Pancreas (tissue), 10 donors: ENCODE data around the gene SETBP1. TPM values are rescaled to one million over a fixed set of nuclear protein-coding genes. Genes with fewer than 3 reads are reported as not detected.

Experiments
- ATAC-seq, 4 donors: fragments of 200-7000 bp; cut with Tn5 transposase; one replicate each; pipeline versions ENCODE4 v1.8.0 to v1.9.1; 2020; ENCODE audit warnings: mild to moderate bottlenecking in 4 of 4, moderate library complexity in 4 of 4
- DNase-seq, 6 donors: peaks; one replicate each; pipeline ENCODE4 v3.0.0-alpha.2; 2020
- FAIRE-seq: peaks from 2 replicates; lab custom pipeline; 2012; peaks lifted over from hg19 to GRCh38; lab: Jason Lieb, UNC
- H3K27ac ChIP-seq, 4 donors: fragments of 200-600 bp; sonication (generic); 1 replicate in 3 of 4; 2 replicates in 1 of 4; pipeline versions ENCODE4 v1.5.0 to v1.8.0; 2020
- H3K27me3 ChIP-seq, 4 donors: fragments of 200-600 bp; one replicate each; pipeline ENCODE4 v1.8.0; 2021
- H3K36me3 ChIP-seq, 3 donors: fragments of 200-600 bp; sonication (generic) in 1 of 3; one replicate each; pipeline versions ENCODE4 v1.5.0 to v1.8.0; 2020 to 2021
- H3K4me1 ChIP-seq, 3 donors: fragments of 200-600 bp; one replicate each; pipeline ENCODE4 v1.8.0; 2021
- H3K4me3 ChIP-seq, 4 donors: fragments of 200-600 bp; sonication (generic) in 2 of 4; one replicate each; pipeline versions ENCODE4 v1.5.0 to v1.8.0; 2020 to 2021
- H3K9me3 ChIP-seq, 4 donors: fragments of 200-600 bp; one replicate each; pipeline ENCODE4 v1.8.0; 2021
- CTCF ChIP-seq, 4 donors: fragments of 200-600 bp; sonication (generic) in 3 of 4; IDR thresholded peaks; one replicate each; pipeline versions ENCODE4 v1.5.0 to v1.8.0; 2021; ENCODE audit warnings: antibody characterized with exemption in 4 of 4
- WGBS, 2 donors: extraction: QIAGEN DNeasy Blood & Tissue Kit; methylation state at CpG; one replicate each; pipeline ENCODE4 v1.1.7; 2013; 5-methylcytosine and 5-hydroxymethylcytosine counted together
- intact Hi-C, 3 donors: fragments of 100-400 bp; cut with DNase I; formaldehyde crosslinking; loops; one replicate each; pipeline versions ENCODE4 v1.11.1 to v1.14.2; 2022
- polyA plus RNA-seq, 2 donors: library from polyadenylated mRNA; stranded (reverse); fragments of 200-250 nt; gene quantifications; one replicate each; pipeline ENCODE4 v1.2.3, GENCODE V29; 2013
- total RNA-seq, 6 donors: library from RNA; stranded (reverse); fragmentation: NEBNext Ultra II Directional in 4 of 6; extraction: Animal tissue kit (Norgen Biotek cat#: 25700) in 4 of 6; gene quantifications; one replicate each; pipeline versions ENCODE4 v1.2.1 to v1.2.4, GENCODE V29; 2021 to 2023
- donor health status: healthy with polysubstance abuse.
- donor health status: DM: no; HTN: no; CAD: no; lungs with moderate emphysema.
- donor health status: DM: no; HTN: no; CAD: no.
- donor health status: control.
- donor health status: control.
- donor health status: Bipolar disorder and iron deficiency.
- donor health status: DM: yes; HTN: yes; CAD: no.
- donor health status: DM: no; HTN: no; CAD: no.
- donor health status: DM: no; HTN: no; CAD: no.
- donor health status: DM: yes; HTN: yes; CAD: no.

SETBP1 gene
- total and polyA plus RNA-seq, 8 donors, result 3.9 to 24.0 (median 18.1) TPM

DNA sequence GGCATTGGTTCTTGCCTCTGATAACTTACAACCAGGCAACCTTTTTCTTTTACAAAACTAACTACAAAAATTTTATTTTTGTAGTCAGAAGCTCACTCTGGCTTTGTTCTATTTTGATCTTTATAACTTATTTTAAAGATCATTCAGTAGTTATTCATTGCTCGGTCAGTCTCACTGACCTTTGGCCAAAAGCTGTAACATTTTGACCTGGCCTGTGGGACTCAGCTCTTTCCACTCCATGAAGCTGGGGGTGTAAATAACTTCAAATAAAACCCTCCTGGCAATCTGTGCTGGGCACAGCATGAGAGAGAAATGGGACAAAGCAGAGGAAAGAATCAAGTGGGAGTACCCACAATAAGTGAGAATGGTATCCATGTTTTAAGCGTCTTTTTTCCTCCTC lies 380.7 kb downstream of the SETBP1 start:
- H3K4me3 ChIP-seq, result no peak overlapping the region
- no peaks in the 10 kb centered on the region for H3K27me3 ChIP-seq
- no peaks in the 10 kb centered on the region for H3K9me3 ChIP-seq
- intact Hi-C loops, result no loop called here
- H3K36me3 ChIP-seq, result peaks cover 0 to 7% (median 0%) of the 10 kb centered on the region in 3 donors
- no peak for FAIRE-seq
- no peak for TF ChIP-seq CTCF (IDR thresholded peaks at IDR 0.05)
- no peak for ATAC-seq
- H3K27ac ChIP-seq, result no peak overlapping the region
- no peaks in the 10 kb centered on the region for H3K4me1 ChIP-seq
- 90 to 91% methylated on average over 2 of the region's 2 CpGs for WGBS, 2 donors
- DNase-seq, result no peak

GRCh38 chr18:45063246-45064038 lies 382.8 kb downstream of the SETBP1 start:
- intact Hi-C loops, result no loop called here
- Histone ChIP-seq H3K9me3 (no peaks in the 10 kb centered on the region), H3K27me3 (no peaks in the 10 kb centered on the region), H3K4me1 (no peaks in the 10 kb centered on the region), H3K4me3 (no peak overlapping the region), H3K27ac (no peak overlapping the region), H3K36me3 (peaks cover 0 to 7% (median 0%) of the 10 kb centered on the region in 3 donors)
- no peak for ATAC-seq
- WGBS, 2 donors, result 95 to 96% methylated on average over 42 to 55 of the region's 55 CpGs
- no peak for TF ChIP-seq CTCF (IDR thresholded peaks at IDR 0.05)
- FAIRE-seq, result no peak
- DNase-seq, result peak in 1 of 6 donors; percentile 54

GRCh38 chr18:45066210-45066609 lies 385.5 kb downstream of the SETBP1 start:
- peaks cover 0 to 7% (median 0%) of the 10 kb centered on the region in 3 donors for H3K36me3 ChIP-seq
- no peak for TF ChIP-seq CTCF (IDR thresholded peaks at IDR 0.05)
- no peak for FAIRE-seq
- H3K9me3 ChIP-seq, result no peaks in the 10 kb centered on the region
- H3K27ac ChIP-seq, result no peak overlapping the region
- no peaks in the 10 kb centered on the region for H3K27me3 ChIP-seq
- peak in 2 of 4 donors; percentile 23 to 50 for ATAC-seq
- no peak for DNase-seq
- no peaks in the 10 kb centered on the region for H3K4me1 ChIP-seq
- intact Hi-C loops, result no loop called here
- 90 to 95% methylated on average over 4 of the region's 4 CpGs for WGBS, 2 donors
- H3K4me3 ChIP-seq, result no peak overlapping the region

- ATAC-seq (peak in 2 of 4 donors; percentile 72 to 77), DNase-seq (no peak), FAIRE-seq (no peak)
- intact Hi-C loops, result no loop called here
- Histone ChIP-seq H3K27me3 (no peaks in the 10 kb centered on the region), H3K9me3 (no peaks in the 10 kb centered on the region), H3K4me3 (no peak overlapping the region), H3K36me3 (peaks cover 0 to 7% (median 0%) of the 10 kb centered on the region in 3 donors), H3K4me1 (no peaks in the 10 kb centered on the region), H3K27ac (no peak overlapping the region)
- WGBS, 2 donors, result 85 to 93% methylated on average over 2 of the region's 2 CpGs
- no peak for TF ChIP-seq CTCF (IDR thresholded peaks at IDR 0.05)
Measured at GRCh38 chr18:45066886-45067285, 386.2 kb downstream of the SETBP1 start.
